RWPE2 (cell line): ENCODE measurements around the gene STK39.

Experiments used
- ATAC-seq: fragments of 200-7000 bp; cut with Tn5 transposase; 3 replicates; pipeline ENCODE4 v1.9.1; 2021; ENCODE audit warnings: low read depth
- DNase-seq: peaks from one replicate; pipeline ENCODE4 v3.0.0-alpha.2; 2020; ENCODE audit warnings: low spot score
- H3K27ac ChIP-seq: fragments of 450-650 bp; 2 replicates; pipeline ENCODE4 v1.5.1; 2017; ENCODE audit warnings: mild to moderate bottlenecking; ENCODE audit not compliant: poor library complexity, severe bottlenecking
- H3K27me3 ChIP-seq: fragments of 250-450 bp; sonication (Bioruptor Pico); 2 replicates; pipeline ENCODE4 v1.5.1; 2021; ENCODE audit warnings: mild to moderate bottlenecking, moderate library complexity; ENCODE audit not compliant: insufficient read depth, poor library complexity, severe bottlenecking
- H3K36me3 ChIP-seq: fragments of 250-450 bp; sonication (Bioruptor Pico); 2 replicates; pipeline ENCODE4 v1.5.1; 2020; ENCODE audit warnings: low read depth, mild to moderate bottlenecking, moderate library complexity
- H3K4me1 ChIP-seq: fragments of 250-450 bp; sonication (Bioruptor Pico); 2 replicates; pipeline ENCODE4 v1.5.1; 2021; ENCODE audit warnings: mild to moderate bottlenecking, moderate library complexity; ENCODE audit not compliant: insufficient read depth, poor library complexity, severe bottlenecking
- H3K4me3 ChIP-seq: fragments of 250-450 bp; sonication (Bioruptor Pico); 2 replicates; pipeline ENCODE4 v1.5.1; 2021; ENCODE audit warnings: mild to moderate bottlenecking, moderate library complexity; ENCODE audit not compliant: severe bottlenecking
- H3K9me3 ChIP-seq: fragments of 250-450 bp; sonication (Bioruptor Pico); 2 replicates; pipeline ENCODE4 v1.5.1; 2021; ENCODE audit warnings: mild to moderate bottlenecking, moderate library complexity; ENCODE audit not compliant: severe bottlenecking
- TF ChIP-seq, protein P1 (sequence below): fragments of 450-650 bp; IDR thresholded peaks from one replicate; pipeline ENCODE4 v1.5.1; 2017; ENCODE audit warnings: mild to moderate bottlenecking, moderate library complexity; ENCODE audit not compliant: poor library complexity, severe bottlenecking

The STK39 gene

DNA sequence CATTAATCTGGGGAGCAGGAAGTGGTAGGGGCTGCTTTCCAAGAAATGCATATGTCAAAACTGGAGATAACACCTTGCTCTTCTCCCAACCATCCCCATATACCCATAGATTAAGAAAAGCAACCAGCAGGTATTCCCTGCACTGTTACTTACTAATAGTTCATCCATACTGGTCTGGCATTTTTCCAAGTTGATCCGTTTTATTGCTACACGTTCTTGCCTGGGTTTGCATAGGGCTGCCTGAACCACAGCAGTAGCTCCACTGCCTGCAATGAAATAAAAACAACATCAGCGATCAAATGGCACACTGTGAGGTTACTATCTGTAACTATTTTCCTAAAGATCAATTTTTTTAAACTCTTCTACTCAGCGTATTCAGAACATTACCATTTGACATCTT, 65.6 kb downstream of the STK39 start:
- TF ChIP-seq, protein P1, sequence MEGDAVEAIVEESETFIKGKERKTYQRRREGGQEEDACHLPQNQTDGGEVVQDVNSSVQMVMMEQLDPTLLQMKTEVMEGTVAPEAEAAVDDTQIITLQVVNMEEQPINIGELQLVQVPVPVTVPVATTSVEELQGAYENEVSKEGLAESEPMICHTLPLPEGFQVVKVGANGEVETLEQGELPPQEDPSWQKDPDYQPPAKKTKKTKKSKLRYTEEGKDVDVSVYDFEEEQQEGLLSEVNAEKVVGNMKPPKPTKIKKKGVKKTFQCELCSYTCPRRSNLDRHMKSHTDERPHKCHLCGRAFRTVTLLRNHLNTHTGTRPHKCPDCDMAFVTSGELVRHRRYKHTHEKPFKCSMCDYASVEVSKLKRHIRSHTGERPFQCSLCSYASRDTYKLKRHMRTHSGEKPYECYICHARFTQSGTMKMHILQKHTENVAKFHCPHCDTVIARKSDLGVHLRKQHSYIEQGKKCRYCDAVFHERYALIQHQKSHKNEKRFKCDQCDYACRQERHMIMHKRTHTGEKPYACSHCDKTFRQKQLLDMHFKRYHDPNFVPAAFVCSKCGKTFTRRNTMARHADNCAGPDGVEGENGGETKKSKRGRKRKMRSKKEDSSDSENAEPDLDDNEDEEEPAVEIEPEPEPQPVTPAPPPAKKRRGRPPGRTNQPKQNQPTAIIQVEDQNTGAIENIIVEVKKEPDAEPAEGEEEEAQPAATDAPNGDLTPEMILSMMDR, result no peak
- Histone ChIP-seq H3K36me3 (peaks cover 20% of the 10 kb centered on the region), H3K4me3 (no peak overlapping the region), H3K27me3 (no peaks in the 10 kb centered on the region), H3K27ac (peak overlapping the region; percentile 61), H3K4me1 (peaks cover 60% of the 10 kb centered on the region), H3K9me3 (no peaks in the 10 kb centered on the region)
- ATAC-seq (no peak), DNase-seq (no peak)

DNA sequence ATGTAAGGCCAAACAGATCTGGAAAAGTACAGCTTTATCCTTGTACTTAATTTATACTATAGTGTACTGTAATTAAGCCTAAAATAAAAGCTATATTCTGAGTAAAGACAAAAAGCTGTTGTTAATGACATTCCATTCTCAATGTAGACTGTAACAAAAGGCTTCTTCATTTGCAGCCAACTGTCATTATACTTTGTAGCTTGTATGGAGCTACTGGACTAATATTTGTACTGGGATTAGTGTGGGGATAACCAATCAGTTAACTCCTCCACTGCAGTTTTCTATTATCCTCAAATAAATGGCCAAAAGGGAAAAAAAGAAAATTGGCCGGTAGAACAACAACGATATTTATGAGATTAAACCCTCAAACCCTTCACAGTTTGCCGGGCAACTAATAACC, 66.5 kb downstream of the STK39 start:
- H3K27ac ChIP-seq, result no peak overlapping the region
- TF ChIP-seq, protein P1, result no peak
- H3K9me3 ChIP-seq, result no peaks in the 10 kb centered on the region
- no peak for DNase-seq
- H3K4me1 ChIP-seq, result peaks cover 51% of the 10 kb centered on the region
- ATAC-seq, result no peak
- H3K4me3 ChIP-seq, result no peak overlapping the region
- no peaks in the 10 kb centered on the region for H3K27me3 ChIP-seq
- H3K36me3 ChIP-seq, result peaks cover 20% of the 10 kb centered on the region

DNA sequence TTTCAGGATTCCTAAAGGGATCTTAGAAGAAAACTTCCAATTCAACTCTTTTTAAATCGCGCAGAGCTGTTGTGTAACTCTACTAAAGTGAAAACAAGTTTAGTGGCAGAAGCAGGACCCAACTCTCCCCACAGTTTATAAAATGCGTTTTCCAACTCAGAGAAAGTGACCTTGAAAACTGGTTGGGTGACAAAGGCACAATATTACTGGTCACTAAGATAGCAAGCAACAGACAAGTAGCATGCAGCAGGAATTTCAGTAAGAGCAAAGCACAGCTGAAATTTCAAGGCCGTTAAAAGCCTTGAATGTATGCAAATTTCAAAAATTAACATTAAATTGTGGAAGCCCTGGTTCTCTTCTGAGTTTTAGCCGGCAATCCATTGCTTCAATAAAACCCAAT, 66.9 kb downstream of the STK39 start:
- Histone ChIP-seq H3K9me3 (no peaks in the 10 kb centered on the region), H3K36me3 (peaks cover 22% of the 10 kb centered on the region), H3K27ac (no peak overlapping the region), H3K4me1 (peaks cover 47% of the 10 kb centered on the region), H3K27me3 (no peaks in the 10 kb centered on the region), H3K4me3 (no peak overlapping the region)
- DNase-seq, result no peak
- no peak for ATAC-seq
- TF ChIP-seq, protein P1, result no peak

DNA sequence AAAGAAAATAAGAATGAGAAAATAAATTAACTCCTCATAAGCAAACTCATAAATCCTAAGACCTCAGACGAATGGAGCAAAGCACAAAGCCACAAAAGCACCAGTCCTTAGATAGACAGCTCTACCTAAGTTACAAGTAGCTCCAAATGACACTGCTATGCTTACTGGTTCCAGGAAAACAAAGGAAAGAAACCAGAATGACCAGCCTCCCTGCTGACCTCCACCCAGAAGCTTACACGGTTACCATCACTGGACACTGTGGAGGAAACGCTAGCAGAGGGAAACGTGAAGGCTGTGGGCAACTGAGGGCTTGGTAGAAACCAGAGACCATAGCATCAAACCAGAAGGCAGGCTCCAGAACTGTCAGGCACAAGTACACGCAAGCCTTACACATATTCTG, 67.8 kb downstream of the STK39 start:
- Histone ChIP-seq H3K36me3 (peaks cover 24% of the 10 kb centered on the region), H3K4me1 (peaks cover 38% of the 10 kb centered on the region), H3K9me3 (no peaks in the 10 kb centered on the region), H3K27me3 (no peaks in the 10 kb centered on the region), H3K4me3 (no peak overlapping the region), H3K27ac (no peak overlapping the region)
- no peak for DNase-seq
- TF ChIP-seq, protein P1, result no peak
- no peak for ATAC-seq

DNA sequence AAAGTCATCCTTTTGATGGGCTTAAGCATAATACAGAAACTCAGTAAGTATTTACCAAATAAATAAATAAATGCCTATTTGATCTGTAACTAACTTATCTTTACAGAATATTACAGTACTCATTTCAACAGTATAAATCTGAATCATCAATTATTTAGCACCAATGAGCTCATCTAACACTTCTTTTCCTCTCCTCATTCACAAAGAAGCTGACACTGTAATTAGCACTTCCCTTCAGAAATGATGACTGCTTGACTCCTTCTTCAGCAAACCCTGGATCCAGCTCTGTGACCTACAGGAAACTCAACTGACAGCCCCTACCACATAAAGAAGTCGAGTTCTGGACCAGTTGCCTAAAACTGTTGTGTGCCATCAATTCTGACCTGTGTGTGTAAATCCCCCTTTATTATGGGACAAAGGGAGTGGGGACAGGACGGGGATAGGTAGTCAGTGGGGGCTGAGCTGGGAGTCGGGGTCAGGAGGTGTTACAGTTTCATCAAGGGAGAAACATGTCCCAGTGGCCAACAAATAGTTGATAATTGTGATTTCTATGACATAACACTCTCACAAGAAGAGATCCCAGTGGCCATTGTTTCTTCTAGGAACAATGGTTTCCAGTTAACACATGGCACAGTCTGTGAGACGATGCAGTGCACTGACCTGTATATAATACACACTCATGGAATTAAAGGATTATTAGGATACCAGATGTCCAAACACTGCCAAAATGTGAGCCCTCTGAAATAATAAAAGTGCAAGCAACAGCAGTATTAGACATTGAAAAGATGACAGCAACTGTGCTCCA, 68.7 kb downstream of the STK39 start:
- TF ChIP-seq, protein P1, result no peak
- Histone ChIP-seq H3K27me3 (no peaks in the 10 kb centered on the region), H3K4me3 (no peak overlapping the region), H3K9me3 (no peaks in the 10 kb centered on the region), H3K36me3 (peaks cover 29% of the 10 kb centered on the region), H3K27ac (no peak overlapping the region), H3K4me1 (peaks cover 29% of the 10 kb centered on the region)
- no peak for DNase-seq
- ATAC-seq, result no peak
